NCI-H1417 treated with DMSO at 0.1 percent for 48 hours (cell line): ENCODE measurements around the gene INSRR.

Experiments used
- DNase-seq: peaks from one replicate; lab custom pipeline; 2025; lab: John Stamatoyannopoulos, UW

INSRR gene

GRCh38 chr1:156874142-156874541 lies 15.2 kb upstream of the INSRR start:
- DNase-seq = no peak

GRCh38 chr1:156873659-156874058 lies 14.7 kb upstream of the INSRR start:
- no peak for DNase-seq

- no peak for DNase-seq
These were observed 10.5 kb upstream of the INSRR start for GRCh38 chr1:156869455-156869854.

- no peak for DNase-seq
These were observed 9.4 kb upstream of the INSRR start for GRCh38 chr1:156868341-156868740.

GRCh38 chr1:156866249-156866909 lies 7.5 kb upstream of the INSRR start:
- no peak for DNase-seq

- DNase-seq = no peak
These were observed 6.9 kb upstream of the INSRR start for GRCh38 chr1:156865865-156866248.

GRCh38 chr1:156865258-156865657 lies 6.3 kb upstream of the INSRR start:
- DNase-seq = no peak

- DNase-seq = no peak
These were observed 5.9 kb upstream of the INSRR start for GRCh38 chr1:156864796-156865195.

GRCh38 chr1:156863631-156864030 lies 4.7 kb upstream of the INSRR start:
- DNase-seq = no peak

- no peak for DNase-seq
These were observed 4.2 kb upstream of the INSRR start for GRCh38 chr1:156862997-156863599.

- no peak for DNase-seq
These were observed 3.7 kb upstream of the INSRR start for GRCh38 chr1:156862584-156862983.

- no peak for DNase-seq
These were observed 1.9 kb upstream of the INSRR start, which contains the start of gene NTRK1 for GRCh38 chr1:156860628-156861423. TSS of gene NTRK1 (plus strand) at chr1:156860865. CDS start at chr1:156860935, 70 bp downstream.

GRCh38 chr1:156860113-156860627 lies 1.3 kb upstream of the INSRR start:
- DNase-seq = no peak

GRCh38 chr1:156859523-156860112 lies 701 bp upstream of the INSRR start:
- no peak for DNase-seq

- DNase-seq = no peak
These were observed 361 bp downstream of the INSRR start for GRCh38 chr1:156858555-156858956.

- DNase-seq = no peak
These were observed 1.4 kb downstream of the INSRR start for GRCh38 chr1:156857532-156857931.

GRCh38 chr1:156856282-156856785 lies 2.6 kb downstream of the INSRR start:
- DNase-seq = no peak

- no peak for DNase-seq
These were observed 4.3 kb downstream of the INSRR start for GRCh38 chr1:156854634-156855033.

GRCh38 chr1:156853761-156854160 lies 5.2 kb downstream of the INSRR start:
- no peak for DNase-seq

GRCh38 chr1:156852418-156852874 lies 6.5 kb downstream of the INSRR start:
- DNase-seq = peak; percentile 76

- no peak for DNase-seq
These were observed 7.0 kb downstream of the INSRR start for GRCh38 chr1:156851779-156852417.

GRCh38 chr1:156849151-156849496 lies 9.8 kb downstream of the INSRR start:
- DNase-seq = no peak
